Gastrocnemius medialis (tissue), 4 donors: ENCODE results near the gene SLC22A4.

ENCODE experiments used
- CTCF ChIP-seq, 5 experiments: fragments of 450-650 bp in 3 of 5; fragments of 200-600 bp in 2 of 5; sonication (generic) in 2 of 5; IDR thresholded peaks in 4 of 5; conservative IDR thresholded peaks in 1 of 5; 1 replicate in 4 of 5; 2 replicates in 1 of 5; pipeline ENCODE4 v1.5.1; 2016 to 2019; ENCODE audit warnings: antibody characterized with exemption in 5 of 5, mild to moderate bottlenecking in 3 of 5, moderate library complexity in 3 of 5
- POLR2A ChIP-seq, 2 donors: fragments of 450-650 bp; IDR thresholded peaks; one replicate each; pipeline ENCODE4 v1.6.1; 2017; ENCODE audit warnings: antibody characterized with exemption in 2 of 2, mild to moderate bottlenecking in 2 of 2, moderate library complexity in 2 of 2

DNA sequence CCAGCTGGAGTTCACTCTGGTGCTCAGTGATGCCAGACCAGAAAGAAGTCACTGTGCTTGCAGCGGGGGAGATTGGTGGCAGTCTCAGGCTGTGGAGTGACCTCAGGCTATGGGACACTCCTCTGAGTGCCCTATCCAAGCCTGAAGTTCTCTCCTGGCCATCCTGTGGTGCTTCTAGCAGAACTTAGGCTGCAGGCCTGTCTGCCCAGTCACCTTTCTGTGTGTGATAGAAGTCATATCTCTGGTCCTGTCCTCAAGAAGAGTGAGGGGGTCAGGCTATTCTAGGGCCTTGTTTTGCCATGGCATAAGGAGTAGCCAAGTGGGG is 27.4 kb upstream of the SLC22A4 start:
- TF ChIP-seq POLR2A (IDR thresholded peaks at IDR 0.05) (no peak), CTCF (IDR thresholded peaks at IDR 0.05 in 4 of 5, conservative IDR thresholded peaks at IDR 0.05 in 1 of 5) (no peak)
